Osteoblast (primary cell): ENCODE results near the gene CTSF. TPM values are rescaled to one million over a fixed set of nuclear protein-coding genes. Genes with fewer than 3 reads are reported as not detected.

Source experiments
- DNase-seq: peaks from one replicate; pipeline ENCODE4 v3.0.0; 2011; ENCODE audit warnings: low spot score, mixed read lengths; ENCODE audit not compliant: insufficient read length; ENCODE audit errors: missing footprints
- H2AFZ ChIP-seq: 2 replicates; pipeline ENCODE4 v1.6.0; 2011; ENCODE audit warnings: mild to moderate bottlenecking, low read length
- H3K27ac ChIP-seq: 2 replicates; pipeline ENCODE4 v1.5.1; 2011; ENCODE audit warnings: mild to moderate bottlenecking, low read depth, low read length, moderate library complexity
- H3K27me3 ChIP-seq: 2 replicates; pipeline ENCODE4 v1.6.0; 2012; ENCODE audit warnings: mild to moderate bottlenecking, control low read depth, inconsistent platforms, low read length, moderate library complexity; ENCODE audit not compliant: insufficient read depth
- H3K36me3 ChIP-seq: 2 replicates; pipeline ENCODE4 v1.5.1; 2011; ENCODE audit warnings: mild to moderate bottlenecking, low read length, control low read depth, moderate library complexity; ENCODE audit not compliant: insufficient read depth
- H3K4me1 ChIP-seq: 2 replicates; pipeline ENCODE4 v1.5.1; 2011; ENCODE audit warnings: mild to moderate bottlenecking, low read length, control low read depth, moderate library complexity; ENCODE audit not compliant: insufficient read depth
- H3K4me2 ChIP-seq: 2 replicates; pipeline ENCODE4 v1.6.0; 2011; ENCODE audit warnings: mild to moderate bottlenecking, low read length; ENCODE audit not compliant: insufficient read depth
- H3K4me3 ChIP-seq: fragments of 200-600 bp; sonication (generic); 3 replicates; pipeline ENCODE4 v1.5.1; 2012; ENCODE audit warnings: mild to moderate bottlenecking, low read length, inconsistent platforms; ENCODE audit not compliant: insufficient read depth
- H3K79me2 ChIP-seq: 2 replicates; pipeline ENCODE4 v1.6.0; 2012; ENCODE audit warnings: mild to moderate bottlenecking, low read length, control low read depth, inconsistent platforms; ENCODE audit not compliant: insufficient read depth
- H3K9me3 ChIP-seq: 2 replicates; pipeline ENCODE4 v1.5.1; 2011; ENCODE audit warnings: low read depth, low read length, control low read depth
- H4K20me1 ChIP-seq: 2 replicates; pipeline ENCODE4 v1.6.0; 2012; ENCODE audit warnings: mild to moderate bottlenecking, low read length, control low read depth; ENCODE audit not compliant: insufficient read depth
- CTCF ChIP-seq: IDR thresholded peaks from 2 replicates; pipeline ENCODE4 v1.5.1; 2011; ENCODE audit warnings: mild to moderate bottlenecking, low read depth, low read length, moderate library complexity; ENCODE audit errors: extremely low read depth
- total RNA-seq: library from RNA; depleted of rRNA; stranded (reverse); fragments of >200 nt; gene quantifications from 2 replicates; pipeline ENCODE4 v1.2.3, GENCODE V29; 2012

The CTSF gene
- total RNA-seq, 1 donor: 45.6 TPM

GRCh38 chr11:66530927-66531709 lies 37.3 kb downstream of the CTSF start:
- Histone ChIP-seq H3K27me3 (no peaks in the 10 kb centered on the region), H2AFZ (no peak overlapping the region), H3K4me3 (no peak overlapping the region), H3K4me1 (no peaks in the 10 kb centered on the region), H3K4me2 (no peak overlapping the region), H3K36me3 (peaks cover 7% of the 10 kb centered on the region), H4K20me1 (no peaks in the 10 kb centered on the region), H3K9me3 (no peaks in the 10 kb centered on the region), H3K79me2 (no peaks in the 10 kb centered on the region), H3K27ac (no peak overlapping the region)
- no peak for TF ChIP-seq CTCF
- peak; percentile 30 for DNase-seq

DNA sequence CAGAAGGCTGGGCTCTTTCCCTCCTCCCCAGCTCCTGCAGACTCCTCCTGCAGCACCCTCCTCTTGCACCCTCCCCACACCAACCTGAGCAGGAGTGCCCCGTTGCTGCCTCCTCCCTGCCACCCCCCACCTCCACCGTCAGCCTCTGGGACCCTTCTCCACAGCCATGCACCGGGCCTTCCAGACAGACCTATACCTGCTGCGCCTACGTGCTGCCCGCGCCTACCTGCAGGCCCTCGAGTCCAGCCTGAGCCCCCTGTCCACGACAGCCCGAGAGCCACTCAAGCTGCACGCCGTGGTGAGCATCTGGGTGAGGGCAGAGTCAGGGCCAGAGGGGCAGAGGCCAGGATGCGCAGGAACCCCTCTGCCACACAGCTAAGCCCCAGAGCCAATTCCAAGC lies 38.8 kb downstream of the CTSF start:
- no peaks in the 10 kb centered on the region for H3K4me1 ChIP-seq
- TF ChIP-seq CTCF: no peak
- H2AFZ ChIP-seq: no peak overlapping the region
- H3K4me2 ChIP-seq: no peak overlapping the region
- no peaks in the 10 kb centered on the region for H3K27me3 ChIP-seq
- H4K20me1 ChIP-seq: no peaks in the 10 kb centered on the region
- H3K27ac ChIP-seq: no peak overlapping the region
- no peak overlapping the region for H3K4me3 ChIP-seq
- DNase-seq: peak; percentile 0
- no peaks in the 10 kb centered on the region for H3K36me3 ChIP-seq
- no peaks in the 10 kb centered on the region for H3K79me2 ChIP-seq
- H3K9me3 ChIP-seq: no peaks in the 10 kb centered on the region

DNA sequence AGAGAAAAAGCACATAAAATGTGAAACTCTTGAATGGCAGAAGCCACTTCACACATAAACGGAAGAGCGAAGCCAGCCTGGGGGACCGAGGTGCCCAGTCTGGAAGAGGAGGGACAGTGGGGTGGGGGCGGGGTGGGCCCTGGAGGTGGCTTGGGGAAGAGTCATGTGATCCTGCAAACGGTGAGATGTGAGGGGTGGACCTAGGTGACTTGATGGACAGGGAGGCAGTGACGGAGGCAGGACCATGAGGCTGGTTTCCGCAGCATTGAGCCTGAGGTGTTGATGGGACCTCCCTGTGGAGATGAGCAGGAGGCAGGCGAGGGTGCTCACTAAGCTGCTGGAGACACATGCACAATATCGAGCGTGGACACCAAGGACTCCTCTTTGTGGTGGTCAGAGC lies 39.3 kb downstream of the CTSF start:
- DNase-seq: peak; percentile 26
- H3K27me3 ChIP-seq: no peaks in the 10 kb centered on the region
- TF ChIP-seq CTCF: no peak

DNA sequence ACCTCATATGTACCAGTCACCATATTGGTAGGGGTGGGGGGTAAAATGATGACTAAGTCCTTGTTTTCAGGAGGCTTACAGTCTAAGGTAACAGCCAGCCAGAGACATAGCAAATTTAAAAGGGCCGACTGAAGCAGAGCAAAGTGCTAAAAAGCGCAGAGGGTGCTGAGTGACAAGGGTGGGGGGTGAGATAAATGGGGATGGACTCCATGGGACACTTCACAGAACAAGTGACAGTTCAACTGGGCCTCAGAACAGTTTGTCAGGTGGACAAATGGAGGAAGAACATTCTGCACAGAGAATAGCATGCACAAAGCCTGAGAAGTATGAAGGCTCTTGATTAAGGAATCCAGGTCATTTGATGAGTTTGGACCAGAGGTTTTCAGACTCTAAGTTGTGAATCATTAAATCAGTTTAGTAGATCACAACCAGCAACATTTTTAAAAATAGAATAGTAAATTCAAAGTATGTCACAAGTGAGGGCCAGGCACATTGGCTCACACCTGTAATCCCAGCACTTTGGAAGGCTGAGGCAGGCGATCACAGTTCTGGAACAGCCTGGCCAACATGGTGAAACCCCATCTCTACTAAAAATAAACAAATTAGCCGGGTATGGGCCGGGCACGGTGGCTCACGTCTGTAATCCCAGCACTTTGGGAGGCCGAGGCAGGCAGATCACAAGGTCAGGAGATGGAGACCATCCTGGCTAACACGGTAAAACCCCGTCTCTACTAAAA lies 43.9 kb downstream of the CTSF start:
- TF ChIP-seq CTCF: no peak
- no peaks in the 10 kb centered on the region for H4K20me1 ChIP-seq
- peak; percentile 77 for DNase-seq
- peaks cover 32% of the 10 kb centered on the region for H3K36me3 ChIP-seq
- H3K9me3 ChIP-seq: no peaks in the 10 kb centered on the region
- no peaks in the 10 kb centered on the region for H3K79me2 ChIP-seq
- H3K27me3 ChIP-seq: no peaks in the 10 kb centered on the region
- H3K4me3 ChIP-seq: no peak overlapping the region
- H3K4me1 ChIP-seq: no peaks in the 10 kb centered on the region
- no peak overlapping the region for H3K4me2 ChIP-seq
- no peak overlapping the region for H3K27ac ChIP-seq
- no peak overlapping the region for H2AFZ ChIP-seq

More for the DNA sequence above, 39.3 kb downstream of the CTSF start:
- Histone ChIP-seq H3K4me3 (no peak overlapping the region), H2AFZ (no peak overlapping the region), H3K4me1 (no peaks in the 10 kb centered on the region), H3K79me2 (no peaks in the 10 kb centered on the region), H4K20me1 (no peaks in the 10 kb centered on the region), H3K4me2 (no peak overlapping the region), H3K27ac (no peak overlapping the region), H3K9me3 (no peaks in the 10 kb centered on the region), H3K36me3 (no peaks in the 10 kb centered on the region)
